CD4-positive, alpha-beta T cell treated with Interleukin-15 for 1 hour (primary cell): ENCODE results near the gene HMGA1.

ENCODE experiments used
- DNase-seq: peaks from one replicate; pipeline ENCODE4 v3.0.0-alpha.2; 2020

Gene HMGA1

DNA sequence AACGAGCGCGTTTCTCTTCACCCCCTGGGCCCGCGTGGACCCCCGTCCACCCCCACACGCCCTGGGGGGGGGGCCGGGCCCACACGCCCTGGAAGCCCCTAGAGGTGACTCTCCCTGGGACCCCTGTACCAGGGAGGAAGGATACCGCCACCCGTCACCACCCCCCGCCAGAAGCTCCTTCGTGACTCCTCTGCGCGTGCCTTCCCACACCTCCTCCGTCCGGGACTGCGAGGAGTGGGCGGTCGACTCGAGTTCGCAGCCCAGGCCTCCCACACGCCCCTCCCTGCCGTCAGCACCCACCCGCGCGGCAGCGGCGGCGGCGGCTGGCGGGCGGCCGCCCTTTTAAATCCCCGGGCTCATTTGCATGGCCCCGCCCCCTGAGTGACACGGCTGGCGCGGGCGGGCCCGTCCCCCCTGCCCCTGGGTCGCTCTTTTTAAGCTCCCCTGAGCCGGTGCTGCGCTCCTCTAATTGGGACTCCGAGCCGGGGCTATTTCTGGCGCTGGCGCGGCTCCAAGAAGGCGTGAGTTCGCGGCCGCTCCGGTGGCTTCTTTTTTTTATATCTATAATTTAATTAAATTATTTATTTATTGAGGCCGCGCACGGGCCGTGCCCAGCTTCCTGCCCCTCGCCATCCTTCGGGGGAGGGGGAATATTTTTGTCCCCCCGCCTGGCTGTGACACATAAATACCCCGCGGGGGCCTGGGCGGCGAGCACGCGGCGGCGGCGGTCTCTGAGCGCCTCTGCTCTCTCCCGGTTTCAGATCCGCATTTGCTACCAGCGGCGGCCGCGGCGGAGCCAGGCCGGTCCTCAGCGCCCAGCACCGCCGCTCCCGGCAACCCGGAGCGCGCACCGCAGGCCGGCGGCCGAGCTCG is at the start of gene HMGA1:
Gene HMGA1, plus strand, starts transcription at position 431 of the 873 bp plus-strand sequence. CDS start 3,908 bp downstream, outside the sequence.
- peak; percentile 92 for DNase-seq

- DNase-seq = peak; percentile 71
Measured at GRCh38 chr6:34189806-34190503, 46.7 kb upstream of the HMGA1 start.

DNA sequence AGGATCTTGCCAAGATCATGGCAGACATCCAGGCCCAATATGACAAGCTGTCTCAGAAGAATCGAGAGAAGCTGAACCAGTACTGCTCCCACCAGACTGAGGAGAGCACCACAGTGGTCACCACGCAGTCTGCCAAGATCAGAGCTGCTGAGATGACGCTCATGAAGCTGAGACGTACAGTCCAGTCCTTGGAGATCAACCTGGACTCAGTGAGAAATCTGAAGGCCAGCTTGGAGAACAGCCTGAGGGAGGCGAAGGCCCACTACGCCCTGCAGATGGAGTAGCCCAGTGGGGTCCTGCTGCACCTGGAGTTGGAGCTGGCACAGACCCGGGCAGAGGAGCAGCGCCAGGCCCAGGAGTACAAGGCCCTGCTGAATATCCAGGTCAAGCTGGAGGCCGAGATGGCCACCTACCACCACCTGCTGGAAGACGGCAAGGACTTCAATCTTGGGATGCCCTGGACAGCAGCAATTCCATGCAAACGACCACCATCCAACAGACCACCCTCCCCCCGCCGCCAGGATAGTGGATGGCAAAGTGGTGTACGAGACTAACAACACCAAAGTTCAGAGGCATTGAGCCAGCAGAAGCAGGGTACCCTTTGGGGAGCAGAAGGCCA is 46.1 kb upstream of the HMGA1 start:
- DNase-seq = no peak

GRCh38 chr6:34194772-34195171 is 41.9 kb upstream of the HMGA1 start:
- DNase-seq = no peak

DNA sequence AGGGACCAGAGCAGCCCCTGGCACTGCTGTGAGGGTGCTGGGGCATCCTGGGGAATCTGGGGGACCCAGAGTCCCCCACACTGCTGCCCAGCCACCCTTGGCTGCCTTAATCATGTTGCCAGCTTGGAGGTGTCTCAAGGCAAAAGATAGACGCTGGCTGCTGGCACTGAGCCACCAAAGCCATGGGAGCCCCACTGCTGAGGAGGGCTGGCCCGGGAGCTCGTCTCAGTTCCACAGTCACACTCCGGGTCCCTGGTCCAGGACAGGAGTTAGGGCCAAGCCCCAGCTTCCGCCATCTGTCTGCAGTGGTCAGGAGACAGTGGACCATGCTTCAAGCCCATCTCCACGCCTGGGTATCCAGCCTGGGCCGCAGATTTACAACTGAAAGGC is 41.0 kb upstream of the HMGA1 start:
- no peak for DNase-seq

DNA sequence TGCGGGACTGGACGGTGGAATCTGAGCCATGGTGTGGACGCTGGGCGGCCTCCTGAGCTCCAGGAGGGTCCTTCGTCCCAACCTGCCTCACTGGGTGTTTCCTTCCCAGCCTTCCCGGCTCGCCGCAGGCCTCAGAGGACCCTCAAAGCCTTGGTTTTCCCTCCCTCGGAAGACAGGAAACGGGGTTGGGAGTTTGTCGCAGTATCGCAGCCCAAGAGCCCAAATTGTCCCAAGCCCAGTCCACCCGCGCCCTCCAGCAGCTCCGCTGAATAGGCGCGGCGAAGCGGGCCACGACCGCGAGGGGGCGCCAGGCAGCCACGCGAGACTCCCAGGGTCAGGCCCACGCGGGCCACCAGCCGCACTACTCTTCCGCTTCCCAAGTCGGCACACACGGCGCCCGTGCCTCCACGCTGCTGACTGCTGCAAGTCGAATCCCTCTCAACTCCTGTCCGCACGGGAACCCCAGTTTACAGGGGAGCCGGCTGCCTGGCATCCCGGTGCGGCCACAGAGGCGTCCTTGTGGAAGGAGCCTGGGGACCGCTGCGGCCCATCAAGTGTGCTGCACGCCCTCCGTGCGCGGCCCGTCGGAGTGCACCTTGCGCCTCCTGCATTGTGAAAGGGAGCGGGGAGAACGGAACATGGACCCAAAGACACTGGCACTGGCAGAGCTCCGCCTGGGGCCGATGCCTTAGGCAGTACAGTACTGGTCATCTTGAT is 40.4 kb upstream of the HMGA1 start:
- peak; percentile 86 for DNase-seq

DNA sequence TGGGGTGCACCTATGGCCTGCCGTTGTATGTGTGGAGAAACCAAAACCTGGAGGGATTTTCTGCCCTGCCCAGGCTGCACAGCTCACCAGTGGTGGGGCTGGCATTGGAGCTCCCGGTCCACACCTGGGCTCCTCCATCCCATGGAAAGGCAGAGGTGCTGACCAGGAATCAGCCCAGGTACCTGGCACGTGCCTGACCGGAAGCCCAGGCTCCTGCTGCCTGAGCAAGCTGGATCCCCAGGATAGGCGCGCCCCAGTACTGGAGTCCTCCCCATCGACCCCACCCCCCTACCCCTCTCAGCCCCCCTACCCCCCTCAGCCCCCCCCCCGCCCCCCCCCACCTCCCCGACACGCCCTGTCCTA is 39.9 kb upstream of the HMGA1 start:
- DNase-seq = no peak

- no peak for DNase-seq
Measured at GRCh38 chr6:34200340-34200971, 36.2 kb upstream of the HMGA1 start.

GRCh38 chr6:34201455-34202107 is 35.1 kb upstream of the HMGA1 start:
- DNase-seq = no peak

DNA sequence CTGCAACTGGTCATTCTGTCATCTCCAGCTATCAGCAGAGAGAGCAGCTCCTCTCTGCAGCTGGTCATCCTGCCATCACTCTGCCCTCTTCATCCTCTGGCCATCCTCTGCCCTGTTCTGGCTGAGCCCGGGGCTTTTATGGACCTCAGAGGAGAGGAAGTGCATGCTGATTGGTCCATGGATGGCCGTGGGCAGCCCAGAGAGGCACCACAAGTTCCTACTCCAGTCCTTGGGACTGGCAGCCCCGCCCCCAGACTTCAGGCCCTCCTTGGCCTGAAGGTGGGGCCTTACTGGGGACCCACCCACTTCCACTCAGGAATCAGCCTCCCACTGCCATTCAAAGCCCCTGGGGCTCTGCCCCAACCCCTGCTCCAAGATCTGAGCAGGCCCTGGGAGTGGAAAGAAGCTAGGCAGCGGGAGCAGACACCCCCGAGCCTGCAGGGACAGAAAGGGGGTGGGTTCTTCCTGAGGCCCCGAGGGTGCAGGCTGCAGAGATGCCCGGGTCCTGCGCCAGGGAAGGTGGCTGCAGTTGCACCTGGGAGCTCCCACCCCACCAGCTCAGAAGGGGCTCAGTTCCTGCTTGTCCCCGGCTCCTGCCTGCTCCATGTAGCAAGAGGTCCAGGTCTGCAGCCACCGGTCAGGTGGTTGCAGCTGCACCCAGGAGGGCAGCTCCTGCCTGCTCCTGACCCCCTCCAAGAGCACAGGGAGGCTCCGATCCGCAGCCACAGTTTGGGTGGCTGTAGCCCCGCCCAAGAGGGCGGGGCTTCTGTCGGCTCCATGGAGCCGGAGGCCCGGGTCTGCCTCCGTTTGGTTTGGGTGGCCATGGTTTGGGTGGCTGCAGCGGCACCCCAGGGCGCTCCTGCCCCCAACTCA is 34.1 kb upstream of the HMGA1 start:
- DNase-seq = no peak

GRCh38 chr6:34204693-34205092 is 32.0 kb upstream of the HMGA1 start:
- DNase-seq = no peak

DNA sequence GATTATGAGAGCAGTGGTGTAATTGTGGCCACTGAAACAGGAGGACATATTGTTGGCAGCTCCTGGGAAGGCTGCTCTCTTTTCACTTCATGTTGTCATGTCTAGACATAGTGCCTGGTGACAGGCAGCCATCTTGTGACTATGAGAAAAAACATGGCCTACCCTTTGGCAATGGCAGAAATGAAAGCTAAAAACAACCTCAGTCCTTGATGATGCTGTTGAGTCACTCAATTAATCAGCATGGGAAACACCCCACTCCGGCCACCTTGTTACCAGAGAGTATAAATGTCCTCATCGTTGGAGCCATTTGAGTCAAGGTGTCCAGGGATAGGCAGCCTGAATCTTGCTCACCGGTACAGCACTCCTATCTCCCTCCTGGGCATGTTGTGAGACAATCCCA is 31.2 kb upstream of the HMGA1 start:
- DNase-seq = no peak

- DNase-seq = no peak
Measured at GRCh38 chr6:34205916-34206315, 30.8 kb upstream of the HMGA1 start.

GRCh38 chr6:34206726-34207125 is 29.9 kb upstream of the HMGA1 start:
- DNase-seq = no peak

GRCh38 chr6:34207695-34208443 is 28.8 kb upstream of the HMGA1 start:
- DNase-seq = no peak

DNA sequence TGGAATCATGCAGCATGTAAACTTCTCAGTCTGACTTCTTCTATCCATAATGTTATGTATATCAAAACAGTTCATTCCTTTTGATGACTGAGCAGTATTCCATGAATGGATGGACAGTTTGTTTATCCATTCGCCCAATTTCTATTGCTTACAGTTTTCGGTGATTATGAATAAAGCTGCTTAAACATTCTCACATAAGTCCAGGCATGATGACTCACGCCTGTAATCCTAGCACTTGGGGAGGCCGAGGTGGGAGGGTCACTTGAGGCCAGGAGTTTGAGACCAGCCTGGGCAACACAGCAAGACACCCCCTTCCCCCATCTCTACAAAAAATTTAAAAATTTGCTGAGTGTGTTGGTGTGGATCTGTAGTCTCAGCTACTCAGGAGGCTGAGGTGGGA is 22.9 kb upstream of the HMGA1 start:
- no peak for DNase-seq

DNA sequence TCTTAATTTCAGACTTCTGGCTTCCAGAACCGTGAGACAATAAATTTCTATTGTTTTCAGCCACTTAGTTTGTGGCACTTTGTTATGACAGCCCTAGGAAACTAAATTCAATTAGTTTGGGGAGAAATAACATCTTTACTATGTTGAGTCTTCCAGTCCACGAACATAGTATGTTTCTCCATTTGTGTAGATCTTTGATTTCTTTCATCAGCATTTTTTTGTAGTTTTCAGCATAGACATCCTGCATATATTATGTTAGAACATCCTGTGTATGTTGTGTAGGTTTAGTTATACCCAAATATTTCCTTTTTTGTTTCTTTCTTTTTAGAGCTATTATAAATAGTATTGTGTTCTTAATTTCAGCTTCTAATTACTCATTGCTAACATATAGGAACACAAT is 18.0 kb upstream of the HMGA1 start:
- no peak for DNase-seq

DNA sequence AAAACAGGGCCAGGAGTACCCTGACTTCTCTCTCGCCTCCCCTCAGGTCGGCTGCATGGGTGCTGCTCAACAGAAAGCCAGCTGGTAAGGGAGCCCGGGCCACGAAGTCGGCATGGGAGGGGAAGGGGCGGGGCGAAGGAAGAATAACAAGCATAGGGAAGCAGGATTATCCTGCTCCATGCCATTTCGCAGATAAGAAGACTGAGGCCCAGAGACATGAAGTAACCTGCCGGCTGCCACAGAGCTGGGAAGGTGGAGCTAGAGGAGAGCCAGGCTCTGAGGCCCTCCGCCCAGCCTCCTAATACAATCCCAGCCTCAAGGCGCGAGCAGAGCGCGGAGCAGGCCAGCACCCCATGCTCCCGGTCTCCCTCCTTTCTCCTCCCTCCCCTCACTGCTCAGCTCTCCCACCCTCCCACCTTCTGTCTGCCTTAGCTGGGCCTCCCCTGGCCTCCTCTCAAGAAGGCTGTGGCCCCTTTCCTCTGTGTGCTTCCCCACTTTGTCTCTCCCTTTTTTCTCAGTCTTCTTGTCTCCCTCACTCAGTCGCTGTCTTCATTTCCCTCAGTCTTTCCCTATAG is 13.2 kb upstream of the HMGA1 start:
- no peak for DNase-seq

- DNase-seq = peak; percentile 98
Measured at GRCh38 chr6:34223956-34224940, 12.4 kb upstream of the HMGA1 start.
